Right atrium auricular region (tissue), 2 donors: ENCODE results near the gene TMEM131L. TPM values are rescaled to one million over a fixed set of nuclear protein-coding genes. Genes with fewer than 3 reads are reported as not detected.

ENCODE experiments used
- DNase-seq: peaks from one replicate; pipeline ENCODE4 v3.0.0-alpha.2; 2019; ENCODE audit warnings: low spot score
- H3K27ac ChIP-seq, 2 donors: fragments of 200-600 bp; sonication (generic); 1 replicate in 1 of 2; 2 replicates in 1 of 2; pipeline ENCODE4 v1.5.1; 2016 to 2019
- H3K27me3 ChIP-seq, 2 donors: fragments of 200-600 bp; sonication (generic); one replicate each; pipeline versions ENCODE4 v1.5.1 to v1.6.0; 2017 to 2019
- H3K36me3 ChIP-seq: fragments of 200-600 bp; sonication (generic); one replicate; pipeline ENCODE4 v1.5.1; 2016
- H3K4me1 ChIP-seq, 2 donors: fragments of 200-600 bp; sonication (generic); one replicate each; pipeline versions ENCODE4 v1.5.1 to v1.6.0; 2017 to 2019
- H3K4me3 ChIP-seq, 2 donors: fragments of 200-600 bp; sonication (generic); 1 replicate in 1 of 2; 2 replicates in 1 of 2; pipeline ENCODE4 v1.5.1; 2017 to 2019; ENCODE audit warnings: mild to moderate bottlenecking in 1 of 2, moderate library complexity in 1 of 2
- H3K9me3 ChIP-seq, 2 donors: fragments of 200-600 bp; sonication (generic); one replicate each; pipeline ENCODE4 v1.5.1; 2019
- CTCF ChIP-seq, 2 donors: fragments of 200-600 bp; sonication (generic); IDR thresholded peaks; one replicate each; pipeline ENCODE4 v1.5.1; 2019; ENCODE audit warnings: antibody characterized with exemption in 2 of 2
- total RNA-seq, 2 donors: library from RNA; depleted of rRNA; stranded (reverse); fragments of >200 nt; gene quantifications; one replicate each; pipeline ENCODE4 v1.1.0, GENCODE V29; 2016

Gene TMEM131L
- total RNA-seq, 2 donors from 2014 or later: 10.9 to 15.4 TPM

GRCh38 chr4:153490985-153491483 is 24.9 kb downstream of the TMEM131L start:
- DNase-seq: no peak
- H3K9me3 ChIP-seq: no peaks in the 10 kb centered on the region
- H3K27ac ChIP-seq: no peak overlapping the region
- H3K27me3 ChIP-seq: no peaks in the 10 kb centered on the region
- no peak for TF ChIP-seq CTCF (IDR thresholded peaks at IDR 0.05)
- no peaks in the 10 kb centered on the region for H3K36me3 ChIP-seq
- H3K4me3 ChIP-seq: no peak overlapping the region
- H3K4me1 ChIP-seq: peaks cover 0 to 57% of the 10 kb centered on the region in 2 donors

GRCh38 chr4:153494562-153494961 is 28.4 kb downstream of the TMEM131L start:
- Histone ChIP-seq H3K36me3 (no peaks in the 10 kb centered on the region), H3K4me3 (no peak overlapping the region), H3K27me3 (no peaks in the 10 kb centered on the region), H3K9me3 (no peaks in the 10 kb centered on the region), H3K4me1 (peaks cover 0 to 50% of the 10 kb centered on the region in 2 donors), H3K27ac (no peak overlapping the region)
- no peak for TF ChIP-seq CTCF (IDR thresholded peaks at IDR 0.05)
- DNase-seq: no peak

- H3K27ac ChIP-seq: no peak overlapping the region
- no peak overlapping the region for H3K4me3 ChIP-seq
- H3K9me3 ChIP-seq: no peaks in the 10 kb centered on the region
- H3K4me1 ChIP-seq: peaks cover 0 to 40% of the 10 kb centered on the region in 2 donors
- TF ChIP-seq CTCF (IDR thresholded peaks at IDR 0.05): no peak
- no peaks in the 10 kb centered on the region for H3K27me3 ChIP-seq
- no peaks in the 10 kb centered on the region for H3K36me3 ChIP-seq
- DNase-seq: no peak
These were observed 29.5 kb downstream of the TMEM131L start for GRCh38 chr4:153495480-153496193.

GRCh38 chr4:153497091-153497531 is 31.0 kb downstream of the TMEM131L start:
- Histone ChIP-seq H3K4me3 (no peak overlapping the region), H3K27ac (peak overlapping the region; percentile 68 to 74), H3K4me1 (peaks cover 0 to 40% of the 10 kb centered on the region in 2 donors), H3K27me3 (no peaks in the 10 kb centered on the region), H3K36me3 (no peaks in the 10 kb centered on the region), H3K9me3 (no peaks in the 10 kb centered on the region)
- no peak for DNase-seq
- TF ChIP-seq CTCF (IDR thresholded peaks at IDR 0.05): no peak

DNA sequence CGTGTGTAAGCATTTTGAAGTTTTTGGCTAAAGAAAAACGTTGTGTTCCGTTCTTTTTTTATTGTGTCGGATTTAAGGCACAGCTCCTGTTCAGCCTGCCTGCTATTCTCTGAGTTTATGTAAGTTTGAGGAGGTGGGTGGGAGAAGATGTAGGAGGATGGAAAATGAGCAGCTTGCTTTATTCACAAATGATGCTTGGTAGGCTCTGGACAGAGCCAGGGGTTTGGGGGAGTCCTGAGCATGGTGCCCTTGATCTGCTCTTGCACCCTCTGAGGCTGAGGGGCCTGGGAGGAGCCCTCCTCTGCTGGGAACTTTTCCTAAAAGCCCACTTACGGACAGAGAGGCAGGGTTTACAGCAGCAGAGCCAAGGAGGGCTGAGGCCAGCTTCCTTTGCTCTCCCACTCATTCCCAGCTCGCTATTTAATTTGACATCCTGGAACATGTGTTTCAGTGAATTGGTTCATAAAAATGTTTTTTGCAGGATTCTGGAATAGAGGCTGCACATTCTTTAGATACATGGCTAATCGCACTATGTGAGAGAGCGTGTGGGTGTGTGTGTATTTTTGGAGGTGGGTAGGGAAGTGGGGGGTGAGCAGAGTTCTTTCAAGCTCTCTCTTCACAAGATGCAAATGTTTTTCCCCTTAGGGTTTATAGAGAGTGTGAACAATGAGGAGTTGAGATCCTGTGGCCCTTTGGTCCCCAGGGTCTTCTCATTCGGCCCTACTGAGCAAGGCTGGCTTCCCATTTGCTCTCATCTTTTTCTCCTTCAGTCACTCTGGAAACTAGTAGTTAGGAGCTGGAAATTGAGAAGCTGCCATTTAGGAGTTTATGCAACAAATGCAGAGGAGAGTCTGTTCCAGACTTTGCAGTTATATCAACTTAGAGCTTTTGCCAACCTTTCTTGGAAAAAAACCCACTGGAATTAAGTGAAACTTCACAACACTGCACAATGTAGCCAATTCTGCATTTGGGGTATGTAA is 32.1 kb downstream of the TMEM131L start:
- peak overlapping the region; percentile 68 to 74 for H3K27ac ChIP-seq
- peaks cover 0 to 40% of the 10 kb centered on the region in 2 donors for H3K4me1 ChIP-seq
- no peaks in the 10 kb centered on the region for H3K36me3 ChIP-seq
- no peak for DNase-seq
- no peak for TF ChIP-seq CTCF (IDR thresholded peaks at IDR 0.05)
- H3K4me3 ChIP-seq: no peak overlapping the region
- no peaks in the 10 kb centered on the region for H3K27me3 ChIP-seq
- H3K9me3 ChIP-seq: no peaks in the 10 kb centered on the region
